GM12878 (cell line): ENCODE results near the gene DACH1. TPM values are rescaled to one million over a fixed set of nuclear protein-coding genes. Genes with fewer than 3 reads are reported as not detected.

Experiments
- ATAC-seq: fragments of 200-7000 bp; cut with Tn5 transposase; 3 replicates; pipeline ENCODE4 v1.9.1; 2020; ENCODE audit warnings: mild to moderate bottlenecking, moderate library complexity
- BruUV-seq: library from RNA; stranded (reverse); fragments of 400-500 nt; replicated peaks from 2 replicates; lab custom pipeline; 2021; lab: Mats Ljungman, UMichigan
- CTCF ChIA-PET: fragments of 300-600 bp; sonication (Branson Sonifier 250); formaldehyde crosslinking; extraction: SDS; loops from one replicate; lab custom pipeline; 2021; ENCODE audit warnings: inconsistent platforms; lab: Yijun Ruan, JAX
- POLR2A ChIA-PET: fragments of 350-600 bp; formaldehyde crosslinking; extraction: SDS; loops from one replicate; lab custom pipeline; 2021; ENCODE audit warnings: inconsistent platforms; lab: Charles Lee
- RAD21 ChIA-PET: fragments of 300-600 bp; sonication (Branson Sonifier 250); formaldehyde crosslinking; loops from one replicate; lab custom pipeline; 2023; ENCODE audit warnings: antibody characterized with exemption; ENCODE audit not compliant: unreplicated experiment; lab: Charles Lee
- SMC1A ChIA-PET: fragments of 300-600 bp; sonication (Branson Sonifier 250); formaldehyde crosslinking; loops from one replicate; lab custom pipeline; 2023; ENCODE audit not compliant: unreplicated experiment, uncharacterized antibody; lab: Charles Lee
- DNase-seq: peaks from one replicate; pipeline ENCODE4 v3.0.0-alpha.2; 2011; ENCODE audit warnings: low read depth, low spot score
- FAIRE-seq: peaks from 3 replicates; lab custom pipeline; 2011; peaks lifted over from hg19 to GRCh38; lab: Jason Lieb, UNC
- H2AFZ ChIP-seq: 2 replicates; pipeline ENCODE4 v1.6.0; 2011; ENCODE audit warnings: low read depth, low read length, control low read depth; ENCODE audit not compliant: control insufficient read depth
- H3K27ac ChIP-seq: 2 replicates; pipeline ENCODE4 v1.5.1; 2011; ENCODE audit warnings: control low read depth; ENCODE audit not compliant: control insufficient read depth, insufficient read depth
- H3K27me3 ChIP-seq, 2 experiments: replicated peaks in 1 of 2; 2 replicates each; pipeline versions ENCODE4 v1.6.0 to v1.6.1; 2011; ENCODE audit warnings: low read length in 1 of 2; ENCODE audit not compliant: control insufficient read depth in 2 of 2, insufficient read depth in 2 of 2
- H3K36me3 ChIP-seq, 2 experiments: 2 replicates each; pipeline ENCODE4 v1.5.1; 2011; ENCODE audit warnings: low read length in 1 of 2; ENCODE audit not compliant: control insufficient read depth in 2 of 2, insufficient read depth in 2 of 2
- H3K4me1 ChIP-seq: 2 replicates; pipeline ENCODE4 v1.6.1; 2011; ENCODE audit warnings: mild to moderate bottlenecking, low read length, moderate library complexity, mixed read lengths; ENCODE audit not compliant: control insufficient read depth, insufficient read depth
- H3K4me2 ChIP-seq: 2 replicates; pipeline ENCODE4 v1.6.0; 2011; ENCODE audit warnings: control low read depth; ENCODE audit not compliant: control insufficient read depth, insufficient read depth
- H3K4me3 ChIP-seq: fragments of 200-600 bp; sonication (generic); 2 replicates; pipeline ENCODE4 v1.5.1; 2016
- H3K79me2 ChIP-seq: 2 replicates; pipeline ENCODE4 v1.6.0; 2011; ENCODE audit warnings: low read length; ENCODE audit not compliant: control insufficient read depth, insufficient read depth
- H3K9ac ChIP-seq: 2 replicates; pipeline ENCODE4 v1.8.0; 2011; ENCODE audit warnings: low read length, control low read depth, mixed read lengths; ENCODE audit not compliant: control insufficient read depth, insufficient read depth
- H3K9me3 ChIP-seq: replicated peaks from 3 replicates; pipeline ENCODE4 v1.5.1; 2011; ENCODE audit warnings: mild to moderate bottlenecking, low read length; ENCODE audit not compliant: control insufficient read depth, insufficient read depth
- H4K20me1 ChIP-seq: 2 replicates; pipeline ENCODE4 v1.6.0; 2011; ENCODE audit not compliant: control insufficient read depth, insufficient read depth
- FOXM1 ChIP-seq: IDR thresholded peaks from 2 replicates; pipeline ENCODE4 v1.6.1; 2012; ENCODE audit warnings: low read depth, mild to moderate bottlenecking, inconsistent platforms, low read length, moderate library complexity
- MTA2 ChIP-seq: fragments of 450-650 bp; IDR thresholded peaks from 2 replicates; pipeline ENCODE4 v1.6.1; 2016; ENCODE audit warnings: low read depth, mild to moderate bottlenecking, moderate library complexity
- ZNF24 ChIP-seq: fragments of 450-650 bp; IDR thresholded peaks from 2 replicates; pipeline ENCODE4 v1.6.1; 2017; ENCODE audit warnings: antibody characterized with exemption, mild to moderate bottlenecking
- WGBS: methylation state at CpG from one replicate; pipeline ENCODE4 v1.1.6; 2016; ENCODE audit warnings: low lambda C conversion rate; ENCODE audit not compliant: insufficient replicate concordance, insufficient coverage; ENCODE audit errors: missing lambda C conversion rate; 5-methylcytosine and 5-hydroxymethylcytosine counted together
- in situ Hi-C: fragments of 300-500 bp; cut with MboI; formaldehyde crosslinking; loops from 9 replicates; pipeline ENCODE4 v1.14.3; 2018; ENCODE audit warnings: mixed read lengths
- intact Hi-C: fragments of 100-400 bp; cut with micrococcal nuclease; formaldehyde crosslinking; loops from one replicate; pipeline ENCODE4 v1.14.2; 2022; ENCODE audit not compliant: unreplicated experiment
- polyA plus RNA-seq, 11 experiments: library from polyadenylated mRNA; depleted of rRNA in 4 of 11; unstranded in 6 of 11; stranded (reverse) in 5 of 11; fragments of >200 nt; fragmentation: Nextera tagmentation in 4 of 11; fragmentation: Illumina TruSeq in 1 of 11; extraction: Ambion mirVana in 4 of 11; extraction: Trizol in 1 of 11; gene quantifications; 1 replicate in 1 of 11; 2 replicates in 10 of 11; pipeline versions ENCODE4 v1.2.1 to v1.2.3, GENCODE V29; 2011 to 2016; ENCODE audit warnings: inconsistent platforms in 2 of 11, missing spikeins in 2 of 11, low read depth in 1 of 11
- total RNA-seq, 4 experiments: library from RNA; depleted of rRNA in 3 of 4; stranded (reverse); fragments of >200 nt in 3 of 4; fragmentation: Illumina TruSeq in 1 of 4; extraction: Trizol in 1 of 4; gene quantifications; 2 replicates each; pipeline versions ENCODE4 v1.2.1 to v1.2.3, GENCODE V29; 2013 to 2021
- TF ChIP-seq, protein P1 (sequence below): IDR thresholded peaks from 2 replicates; pipeline ENCODE4 v1.6.1; 2012; ENCODE audit warnings: improper control_type of control experiment, low read depth, low read length; ENCODE audit not compliant: insufficient replicate concordance

Gene DACH1
- total and polyA plus RNA-seq, 10 of the 15 experiments (the other 5 are each of a cell fraction or from before 2014, with no cell fraction given): 0.05 TPM; not detected in 9

- 26% methylated on average over 2 of the region's 2 CpGs for WGBS
- H3K36me3 ChIP-seq: no peaks in the 10 kb centered on the region
- no peaks in the 10 kb centered on the region for H3K4me1 ChIP-seq
- SMC1A ChIA-PET: no interaction called here
- no peaks in the 10 kb centered on the region for H3K79me2 ChIP-seq
- in situ Hi-C loops (no loop called here), intact Hi-C loops (no loop called here)
- FAIRE-seq: no peak
- POLR2A ChIA-PET: no interaction called here
- no peaks in the 10 kb centered on the region for H3K27me3 ChIP-seq
- BruUV-seq: no TSS peak
- H3K9ac ChIP-seq: no peak overlapping the region
- no peak overlapping the region for H3K4me3 ChIP-seq
- TF ChIP-seq FOXM1 (no peak), MTA2 (no peak), ZNF24 (no peak)
- TF ChIP-seq, protein P1, sequence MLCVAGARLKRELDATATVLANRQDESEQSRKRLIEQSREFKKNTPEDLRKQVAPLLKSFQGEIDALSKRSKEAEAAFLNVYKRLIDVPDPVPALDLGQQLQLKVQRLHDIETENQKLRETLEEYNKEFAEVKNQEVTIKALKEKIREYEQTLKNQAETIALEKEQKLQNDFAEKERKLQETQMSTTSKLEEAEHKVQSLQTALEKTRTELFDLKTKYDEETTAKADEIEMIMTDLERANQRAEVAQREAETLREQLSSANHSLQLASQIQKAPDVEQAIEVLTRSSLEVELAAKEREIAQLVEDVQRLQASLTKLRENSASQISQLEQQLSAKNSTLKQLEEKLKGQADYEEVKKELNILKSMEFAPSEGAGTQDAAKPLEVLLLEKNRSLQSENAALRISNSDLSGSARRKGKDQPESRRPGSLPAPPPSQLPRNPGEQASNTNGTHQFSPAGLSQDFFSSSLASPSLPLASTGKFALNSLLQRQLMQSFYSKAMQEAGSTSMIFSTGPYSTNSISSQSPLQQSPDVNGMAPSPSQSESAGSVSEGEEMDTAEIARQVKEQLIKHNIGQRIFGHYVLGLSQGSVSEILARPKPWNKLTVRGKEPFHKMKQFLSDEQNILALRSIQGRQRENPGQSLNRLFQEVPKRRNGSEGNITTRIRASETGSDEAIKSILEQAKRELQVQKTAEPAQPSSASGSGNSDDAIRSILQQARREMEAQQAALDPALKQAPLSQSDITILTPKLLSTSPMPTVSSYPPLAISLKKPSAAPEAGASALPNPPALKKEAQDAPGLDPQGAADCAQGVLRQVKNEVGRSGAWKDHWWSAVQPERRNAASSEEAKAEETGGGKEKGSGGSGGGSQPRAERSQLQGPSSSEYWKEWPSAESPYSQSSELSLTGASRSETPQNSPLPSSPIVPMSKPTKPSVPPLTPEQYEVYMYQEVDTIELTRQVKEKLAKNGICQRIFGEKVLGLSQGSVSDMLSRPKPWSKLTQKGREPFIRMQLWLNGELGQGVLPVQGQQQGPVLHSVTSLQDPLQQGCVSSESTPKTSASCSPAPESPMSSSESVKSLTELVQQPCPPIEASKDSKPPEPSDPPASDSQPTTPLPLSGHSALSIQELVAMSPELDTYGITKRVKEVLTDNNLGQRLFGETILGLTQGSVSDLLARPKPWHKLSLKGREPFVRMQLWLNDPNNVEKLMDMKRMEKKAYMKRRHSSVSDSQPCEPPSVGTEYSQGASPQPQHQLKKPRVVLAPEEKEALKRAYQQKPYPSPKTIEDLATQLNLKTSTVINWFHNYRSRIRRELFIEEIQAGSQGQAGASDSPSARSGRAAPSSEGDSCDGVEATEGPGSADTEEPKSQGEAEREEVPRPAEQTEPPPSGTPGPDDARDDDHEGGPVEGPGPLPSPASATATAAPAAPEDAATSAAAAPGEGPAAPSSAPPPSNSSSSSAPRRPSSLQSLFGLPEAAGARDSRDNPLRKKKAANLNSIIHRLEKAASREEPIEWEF: no peak
- CTCF ChIA-PET: no interaction called here
- RAD21 ChIA-PET: no interaction called here
- no peak overlapping the region for H3K4me2 ChIP-seq
- DNase-seq: no peak
- H3K27ac ChIP-seq: no peak overlapping the region
- H4K20me1 ChIP-seq: no peaks in the 10 kb centered on the region
- H2AFZ ChIP-seq: no peak overlapping the region
- no peaks in the 10 kb centered on the region for H3K9me3 ChIP-seq
- ATAC-seq: no peak
These were observed 189.9 kb downstream of the DACH1 start for GRCh38 chr13:71677124-71677523.
